H1 (cell line): ENCODE results near the gene ATP2B1.

Source experiments
- CBX5 ChIP-seq: fragments of 300-800, 300-1000 bp; sonication (generic); IDR thresholded peaks from 2 replicates; pipeline ENCODE4 v1.7.1; 2016; ENCODE audit warnings: antibody characterized with exemption, low read length, low read depth
- EZH2 ChIP-seq: fragments of 200-600 bp; sonication (generic); IDR thresholded peaks from 2 replicates; pipeline ENCODE4 v1.7.1; 2012; ENCODE audit warnings: low read depth, mild to moderate bottlenecking, moderate library complexity, low read length, inconsistent platforms; ENCODE audit not compliant: severe bottlenecking
- GABPA ChIP-seq: IDR thresholded peaks from 2 replicates; pipeline ENCODE4 v1.6.1; 2011; ENCODE audit warnings: mild to moderate bottlenecking, low read length, moderate library complexity, borderline replicate concordance; ENCODE audit not compliant: insufficient read depth
- JUN ChIP-seq: IDR thresholded peaks from 2 replicates; pipeline ENCODE4 v1.6.1; 2011; ENCODE audit warnings: low read depth, mild to moderate bottlenecking, improper control_type of control experiment, low read length
- JUND ChIP-seq: IDR thresholded peaks from 2 replicates; pipeline ENCODE4 v1.6.1; 2011; ENCODE audit warnings: mild to moderate bottlenecking, improper control_type of control experiment, low read length
- NANOG ChIP-seq: IDR thresholded peaks from 2 replicates; pipeline ENCODE4 v1.6.1; 2011; ENCODE audit warnings: low read length, low read depth, mild to moderate bottlenecking, inconsistent platforms; ENCODE audit not compliant: insufficient read depth, poor library complexity, severe bottlenecking
- POLR2AphosphoS5 ChIP-seq: IDR thresholded peaks from 2 replicates; pipeline ENCODE4 v1.6.1; 2011; ENCODE audit warnings: low read depth, low read length
- RFX5 ChIP-seq: IDR thresholded peaks from 2 replicates; pipeline ENCODE4 v1.6.1; 2011; ENCODE audit warnings: low read depth, low read length, improper control_type of control experiment, borderline replicate concordance
- SIN3A ChIP-seq, 2 experiments: IDR thresholded peaks in 1 of 2; conservative IDR thresholded peaks in 1 of 2; 2 replicates each; pipeline ENCODE4 v1.6.1; 2011 to 2012; ENCODE audit warnings: low read length in 2 of 2, improper control_type of control experiment in 1 of 2, low read depth in 1 of 2, mild to moderate bottlenecking in 1 of 2
- TBP ChIP-seq: IDR thresholded peaks from 2 replicates; pipeline ENCODE4 v1.6.1; 2011; ENCODE audit warnings: low read depth, low read length, improper control_type of control experiment
- TEAD4 ChIP-seq: IDR thresholded peaks from 2 replicates; pipeline ENCODE4 v1.6.1; 2012; ENCODE audit warnings: low read depth, low read length, inconsistent platforms, mixed read lengths
- YY1 ChIP-seq: IDR thresholded peaks from 2 replicates; pipeline ENCODE4 v1.6.1; 2011; ENCODE audit warnings: low read depth, mild to moderate bottlenecking, low read length
- TF ChIP-seq, protein P1 (sequence below): IDR thresholded peaks from 2 replicates; pipeline ENCODE4 v1.6.1; 2012; ENCODE audit warnings: inconsistent platforms
- TF ChIP-seq, protein P2 (sequence below), 3 experiments: IDR thresholded peaks; 1 replicate in 2 of 3; 2 replicates in 1 of 3; pipeline versions ENCODE4 v1.5.1 to v1.6.1; 2011; ENCODE audit warnings: low read length in 3 of 3, mild to moderate bottlenecking in 3 of 3, inconsistent platforms in 2 of 3, low read depth in 1 of 3, moderate library complexity in 1 of 3; ENCODE audit not compliant: insufficient read depth in 1 of 3; ENCODE audit errors: control extremely low read depth in 1 of 3

DNA sequence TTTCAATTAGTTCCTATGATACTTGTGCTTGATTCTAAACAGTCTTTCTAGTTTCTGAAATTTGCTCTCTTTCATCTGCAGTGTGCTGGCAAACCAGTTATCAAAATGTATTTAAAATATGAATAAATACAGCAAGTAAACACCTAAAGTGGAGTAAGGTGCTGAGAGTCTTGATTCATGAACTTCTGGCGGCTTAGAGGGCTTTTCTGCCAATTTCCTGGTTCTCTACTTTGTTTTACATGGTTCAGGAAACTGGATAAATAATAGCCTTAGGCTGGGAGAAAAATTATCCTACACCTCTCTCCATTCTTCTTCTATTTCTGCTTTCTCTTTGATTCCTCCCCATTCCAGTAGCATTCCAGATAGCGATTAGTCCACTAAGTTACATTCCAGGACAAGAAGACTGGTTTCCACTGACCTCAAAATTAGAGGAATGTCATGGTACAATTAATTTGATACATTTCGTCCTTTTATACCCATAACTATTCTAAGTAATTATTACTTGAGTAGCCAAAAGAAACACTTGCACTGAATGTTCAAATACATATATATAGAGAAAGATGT, 14.9 kb downstream of the ATP2B1 start:
- TF ChIP-seq, protein P1, sequence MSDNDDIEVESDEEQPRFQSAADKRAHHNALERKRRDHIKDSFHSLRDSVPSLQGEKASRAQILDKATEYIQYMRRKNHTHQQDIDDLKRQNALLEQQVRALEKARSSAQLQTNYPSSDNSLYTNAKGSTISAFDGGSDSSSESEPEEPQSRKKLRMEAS = no peak
- no peak for TF ChIP-seq GABPA
- TF ChIP-seq, protein P2, sequence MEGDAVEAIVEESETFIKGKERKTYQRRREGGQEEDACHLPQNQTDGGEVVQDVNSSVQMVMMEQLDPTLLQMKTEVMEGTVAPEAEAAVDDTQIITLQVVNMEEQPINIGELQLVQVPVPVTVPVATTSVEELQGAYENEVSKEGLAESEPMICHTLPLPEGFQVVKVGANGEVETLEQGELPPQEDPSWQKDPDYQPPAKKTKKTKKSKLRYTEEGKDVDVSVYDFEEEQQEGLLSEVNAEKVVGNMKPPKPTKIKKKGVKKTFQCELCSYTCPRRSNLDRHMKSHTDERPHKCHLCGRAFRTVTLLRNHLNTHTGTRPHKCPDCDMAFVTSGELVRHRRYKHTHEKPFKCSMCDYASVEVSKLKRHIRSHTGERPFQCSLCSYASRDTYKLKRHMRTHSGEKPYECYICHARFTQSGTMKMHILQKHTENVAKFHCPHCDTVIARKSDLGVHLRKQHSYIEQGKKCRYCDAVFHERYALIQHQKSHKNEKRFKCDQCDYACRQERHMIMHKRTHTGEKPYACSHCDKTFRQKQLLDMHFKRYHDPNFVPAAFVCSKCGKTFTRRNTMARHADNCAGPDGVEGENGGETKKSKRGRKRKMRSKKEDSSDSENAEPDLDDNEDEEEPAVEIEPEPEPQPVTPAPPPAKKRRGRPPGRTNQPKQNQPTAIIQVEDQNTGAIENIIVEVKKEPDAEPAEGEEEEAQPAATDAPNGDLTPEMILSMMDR (IDR thresholded peaks at IDR 0.05; ENCODE audit: control extremely low read depth in 1 of 3, insufficient read depth in 1 of 3, low read depth in 1 of 3, low read length in 3 of 3) = no peak
- TF ChIP-seq EZH2 = no peak
- no peak for TF ChIP-seq POLR2AphosphoS5
- TF ChIP-seq TEAD4 = no peak
- no peak for TF ChIP-seq TBP
- TF ChIP-seq NANOG = no peak
- TF ChIP-seq SIN3A (conservative IDR thresholded peaks at IDR 0.05 in 1 of 2, IDR thresholded peaks at IDR 0.05 in 1 of 2; ENCODE audit: low read depth in 1 of 2, low read length in 2 of 2) = no peak
- TF ChIP-seq YY1 = no peak
- TF ChIP-seq CBX5 = no peak
- no peak for TF ChIP-seq JUN
- no peak for TF ChIP-seq RFX5
- TF ChIP-seq JUND = no peak
